ENCODE measurements around the gene CDH6.
A peak's percentile ranks its signal among the peaks of the same experiment; 100 is the strongest.

Gene CDH6

GRCh38 chr5:31270396-31270795 lies 76.9 kb downstream of the CDH6 start:
- H3K4me3 ChIP-seq (ENCODE audit: control insufficient read depth, low read depth, low read length), result no peak overlapping the region
- no peak for DNase-seq (ENCODE audit: low read depth)
- TF ChIP-seq, protein P1, sequence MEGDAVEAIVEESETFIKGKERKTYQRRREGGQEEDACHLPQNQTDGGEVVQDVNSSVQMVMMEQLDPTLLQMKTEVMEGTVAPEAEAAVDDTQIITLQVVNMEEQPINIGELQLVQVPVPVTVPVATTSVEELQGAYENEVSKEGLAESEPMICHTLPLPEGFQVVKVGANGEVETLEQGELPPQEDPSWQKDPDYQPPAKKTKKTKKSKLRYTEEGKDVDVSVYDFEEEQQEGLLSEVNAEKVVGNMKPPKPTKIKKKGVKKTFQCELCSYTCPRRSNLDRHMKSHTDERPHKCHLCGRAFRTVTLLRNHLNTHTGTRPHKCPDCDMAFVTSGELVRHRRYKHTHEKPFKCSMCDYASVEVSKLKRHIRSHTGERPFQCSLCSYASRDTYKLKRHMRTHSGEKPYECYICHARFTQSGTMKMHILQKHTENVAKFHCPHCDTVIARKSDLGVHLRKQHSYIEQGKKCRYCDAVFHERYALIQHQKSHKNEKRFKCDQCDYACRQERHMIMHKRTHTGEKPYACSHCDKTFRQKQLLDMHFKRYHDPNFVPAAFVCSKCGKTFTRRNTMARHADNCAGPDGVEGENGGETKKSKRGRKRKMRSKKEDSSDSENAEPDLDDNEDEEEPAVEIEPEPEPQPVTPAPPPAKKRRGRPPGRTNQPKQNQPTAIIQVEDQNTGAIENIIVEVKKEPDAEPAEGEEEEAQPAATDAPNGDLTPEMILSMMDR (IDR thresholded peaks at IDR 0.05; ENCODE audit: control insufficient read depth, insufficient read depth, low read depth, low read length, missing control alignments), result peak; percentile 45

DNA sequence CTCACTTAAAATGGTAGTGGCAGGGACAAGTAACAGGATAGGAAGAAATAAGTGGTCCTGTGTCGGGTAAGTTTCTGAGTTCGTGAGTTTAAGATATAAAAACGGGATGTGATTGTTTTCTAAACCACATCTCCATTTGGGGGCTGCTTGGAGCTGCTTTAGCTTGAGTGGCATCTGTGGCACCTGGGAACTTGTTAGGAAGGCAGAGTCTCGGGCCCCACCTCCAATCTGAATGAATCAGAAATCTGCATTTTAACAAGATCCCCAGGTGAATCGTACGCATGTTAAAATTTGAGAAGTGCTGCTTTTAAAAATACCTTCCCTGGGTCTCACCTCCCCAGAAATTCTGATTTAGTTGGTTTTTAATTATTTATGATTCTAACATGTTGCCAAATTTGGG lies 78.1 kb downstream of the CDH6 start:
- TF ChIP-seq, protein P1 (IDR thresholded peaks at IDR 0.05; ENCODE audit: control insufficient read depth, insufficient read depth, low read depth, low read length, missing control alignments), result no peak
- no peak for DNase-seq (ENCODE audit: low read depth)
- H3K4me3 ChIP-seq (ENCODE audit: control insufficient read depth, low read depth, low read length), result no peak overlapping the region

GRCh38 chr5:31273161-31273560 lies 79.7 kb downstream of the CDH6 start:
- DNase-seq (ENCODE audit: low read depth), result no peak
- H3K4me3 ChIP-seq (ENCODE audit: control insufficient read depth, low read depth, low read length), result no peak overlapping the region
- TF ChIP-seq, protein P1 (IDR thresholded peaks at IDR 0.05; ENCODE audit: control insufficient read depth, insufficient read depth, low read depth, low read length, missing control alignments), result no peak

- peak overlapping the region; percentile 4; the same call in 1 of the 2 replicates for H3K4me3 ChIP-seq (ENCODE audit: control insufficient read depth, low read depth, low read length)
- TF ChIP-seq, protein P1 (IDR thresholded peaks at IDR 0.05; ENCODE audit: control insufficient read depth, insufficient read depth, low read depth, low read length, missing control alignments), result no peak
Measured at GRCh38 chr5:31273631-31274378, 80.3 kb downstream of the CDH6 start.

GRCh38 chr5:31280210-31280609 lies 86.7 kb downstream of the CDH6 start:
- TF ChIP-seq, protein P1 (IDR thresholded peaks at IDR 0.05; ENCODE audit: control insufficient read depth, insufficient read depth, low read depth, low read length, missing control alignments), result no peak
- DNase-seq (ENCODE audit: low read depth), result no peak
- H3K4me3 ChIP-seq (ENCODE audit: control insufficient read depth, low read depth, low read length), result no peak overlapping the region

More at GRCh38 chr5:31273631-31274378, 80.3 kb downstream of the CDH6 start:
- no peak for DNase-seq (ENCODE audit: low read depth)

GRCh38 chr5:31283326-31283725 lies 89.8 kb downstream of the CDH6 start:
- TF ChIP-seq, protein P1 (IDR thresholded peaks at IDR 0.05; ENCODE audit: control insufficient read depth, insufficient read depth, low read depth, low read length, missing control alignments), result no peak

More at GRCh38 chr5:31283326-31283725, 89.8 kb downstream of the CDH6 start:
- no peak overlapping the region for H3K4me3 ChIP-seq (ENCODE audit: control insufficient read depth, low read depth, low read length)
- DNase-seq (ENCODE audit: low read depth), result no peak

All from AG09309 (cell line).